ENCODE results near the gene ZNF133.

ZNF133 gene

DNA sequence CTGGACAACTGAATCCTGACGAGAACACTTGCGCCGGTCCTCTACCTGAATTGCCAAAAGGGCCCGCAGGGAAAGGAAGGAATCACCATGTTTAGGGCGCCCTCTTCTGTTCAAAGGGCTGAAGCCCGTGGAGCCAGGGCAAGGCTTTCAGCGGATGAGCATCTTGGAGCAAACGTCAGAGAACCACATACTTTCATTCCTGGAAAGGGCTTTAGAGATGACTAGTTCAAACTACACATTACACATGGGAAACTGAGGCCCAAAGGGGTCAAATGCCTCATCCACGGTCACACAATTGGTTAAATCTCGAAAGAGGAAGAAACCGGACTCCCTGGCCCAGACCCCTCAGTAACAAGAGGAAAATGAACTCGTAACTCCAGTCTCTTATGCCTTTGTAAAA is 11.5 kb upstream of the ZNF133 start:
- in situ Hi-C loops (cut with MboI; ENCODE audit: low pct_unique_long_range_greater_than_20kb, low sequenced_read_pairs) = no loop called here
- DNase-seq = peak; percentile 73

- in situ Hi-C loops (cut with MboI; ENCODE audit: low pct_unique_long_range_greater_than_20kb, low sequenced_read_pairs) = no loop called here
- DNase-seq = no peak
These were observed 9.1 kb upstream of the ZNF133 start for GRCh38 chr20:18279242-18279641.

- DNase-seq = no peak
- in situ Hi-C loops (cut with MboI; ENCODE audit: low pct_unique_long_range_greater_than_20kb, low sequenced_read_pairs) = no loop called here
These were observed 3.4 kb upstream of the ZNF133 start for GRCh38 chr20:18284805-18285533.

DNA sequence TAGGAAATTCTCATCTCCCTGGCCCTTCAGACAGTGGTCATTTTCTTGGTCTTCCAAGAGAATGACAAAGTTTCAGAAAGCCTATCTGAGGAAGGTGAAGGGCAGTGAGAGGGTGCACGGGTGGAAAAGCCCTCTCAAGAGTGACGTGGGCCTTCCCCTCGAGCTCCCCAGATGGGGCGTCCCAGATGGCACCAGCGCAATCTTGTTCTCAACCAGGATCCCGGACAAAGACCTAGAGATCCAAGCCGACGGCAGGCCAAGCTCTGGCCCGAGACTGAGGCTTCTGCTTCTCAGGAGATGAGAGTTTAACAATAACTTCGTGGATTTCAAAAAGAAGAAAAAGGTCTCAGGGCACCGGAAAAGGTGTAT is 797 bp upstream of the ZNF133 start:
- no peak for DNase-seq
- in situ Hi-C loops (cut with MboI; ENCODE audit: low pct_unique_long_range_greater_than_20kb, low sequenced_read_pairs) = no loop called here

GRCh38 chr20:18288749-18289267 is 481 bp downstream of the ZNF133 start:
- DNase-seq = no peak
- in situ Hi-C loops (cut with MboI; ENCODE audit: low pct_unique_long_range_greater_than_20kb, low sequenced_read_pairs) = no loop called here

DNA sequence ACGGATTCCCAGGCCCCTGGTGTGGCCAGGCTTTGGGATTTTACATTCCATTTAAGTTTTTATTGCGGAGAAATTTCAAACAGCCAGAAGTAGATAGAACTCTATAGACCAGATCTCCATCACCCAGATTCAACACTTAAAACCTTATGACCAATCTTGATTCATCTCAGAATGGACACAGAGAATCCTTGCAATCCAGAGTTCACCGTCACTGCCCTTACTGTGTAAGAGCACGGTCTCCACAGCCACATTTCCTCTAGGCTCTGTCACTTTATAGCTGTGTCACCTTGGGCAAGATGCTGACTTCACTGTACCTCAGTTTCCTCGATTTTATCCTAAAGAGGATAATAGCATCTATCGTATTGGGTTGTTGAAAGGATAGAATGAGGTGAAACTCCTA is 979 bp downstream of the ZNF133 start:
- no peak for DNase-seq
- in situ Hi-C loops (cut with MboI; ENCODE audit: low pct_unique_long_range_greater_than_20kb, low sequenced_read_pairs) = no loop called here

DNA sequence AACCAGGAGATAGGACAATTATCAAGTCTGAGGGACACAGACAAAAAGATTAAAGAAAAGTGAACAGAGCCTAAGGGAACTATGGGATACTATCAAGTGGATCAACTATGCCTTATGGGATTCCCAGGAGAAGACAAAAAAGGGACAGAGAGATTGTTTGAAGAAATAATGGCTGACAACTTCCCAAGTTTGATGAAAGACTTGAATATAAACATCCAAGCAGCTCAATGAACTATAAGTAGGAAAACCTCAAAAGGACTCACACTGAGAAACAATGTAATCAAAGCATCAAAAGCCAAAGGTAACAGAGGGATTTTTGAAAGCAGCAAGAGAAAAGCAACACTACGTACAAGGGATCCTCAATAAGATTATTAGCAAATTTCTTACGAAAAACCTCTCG is 11.0 kb downstream of the ZNF133 start:
- no peak for DNase-seq
- in situ Hi-C loops (cut with MboI; ENCODE audit: low pct_unique_long_range_greater_than_20kb, low sequenced_read_pairs) = no loop called here

DNA sequence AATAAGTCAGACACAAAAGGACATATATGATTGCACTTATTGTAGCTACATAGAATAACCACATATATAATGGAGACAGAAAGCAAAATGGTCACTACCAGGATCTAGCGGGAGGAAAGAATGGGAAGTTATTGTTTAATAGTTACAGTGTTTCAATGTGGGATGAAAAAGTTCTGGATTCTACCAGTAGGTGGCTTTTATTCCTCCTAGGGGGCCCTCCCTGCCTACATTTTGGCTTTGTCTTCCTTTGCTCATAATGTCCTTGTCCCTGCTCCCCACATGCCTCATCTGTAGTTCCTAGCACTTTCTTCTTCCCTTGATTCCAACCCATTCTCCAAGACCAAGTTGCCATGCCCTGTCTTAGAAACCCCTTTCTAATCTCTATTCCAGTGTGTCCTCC is 16.3 kb downstream of the ZNF133 start:
- DNase-seq = no peak
- in situ Hi-C loops (cut with MboI; ENCODE audit: low pct_unique_long_range_greater_than_20kb, low sequenced_read_pairs) = no loop called here

GRCh38 chr20:18307301-18307700 is 19.0 kb downstream of the ZNF133 start:
- in situ Hi-C loops (cut with MboI; ENCODE audit: low pct_unique_long_range_greater_than_20kb, low sequenced_read_pairs) = no loop called here

GRCh38 chr20:18310051-18310450 is 21.7 kb downstream of the ZNF133 start:
- in situ Hi-C loops (cut with MboI; ENCODE audit: low pct_unique_long_range_greater_than_20kb, low sequenced_read_pairs) = no loop called here
- no peak for DNase-seq

More at GRCh38 chr20:18307301-18307700, 19.0 kb downstream of the ZNF133 start:
- no peak for DNase-seq

- DNase-seq = no peak
- in situ Hi-C loops (cut with MboI; ENCODE audit: low pct_unique_long_range_greater_than_20kb, low sequenced_read_pairs) = no loop called here
These were observed 22.3 kb downstream of the ZNF133 start for GRCh38 chr20:18310592-18310991.

DNA sequence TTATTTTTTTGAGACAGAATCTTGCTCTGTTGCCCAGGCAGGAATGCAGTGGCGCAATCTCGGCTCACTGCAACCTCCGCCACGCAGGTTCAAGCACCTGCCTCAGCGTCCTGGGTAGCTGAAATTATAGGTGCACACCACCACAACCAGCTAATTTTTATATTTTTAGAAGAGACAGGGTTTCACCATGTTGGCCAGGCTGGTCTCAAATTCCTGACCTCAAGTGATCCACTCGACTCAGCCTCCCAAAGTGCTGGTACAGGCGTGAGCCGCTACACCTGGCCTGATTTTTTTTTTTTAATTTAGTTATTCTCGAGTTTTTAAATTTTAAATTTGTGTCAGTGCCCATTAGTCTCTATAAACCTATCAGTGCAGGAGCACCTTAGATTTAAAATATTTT is 24.4 kb downstream of the ZNF133 start:
- in situ Hi-C loops (cut with MboI; ENCODE audit: low pct_unique_long_range_greater_than_20kb, low sequenced_read_pairs) = no loop called here

GRCh38 chr20:18313411-18313810 is 25.1 kb downstream of the ZNF133 start:
- in situ Hi-C loops (cut with MboI; ENCODE audit: low pct_unique_long_range_greater_than_20kb, low sequenced_read_pairs) = no loop called here
- DNase-seq = no peak

More for the DNA sequence above, 24.4 kb downstream of the ZNF133 start:
- no peak for DNase-seq

DNA sequence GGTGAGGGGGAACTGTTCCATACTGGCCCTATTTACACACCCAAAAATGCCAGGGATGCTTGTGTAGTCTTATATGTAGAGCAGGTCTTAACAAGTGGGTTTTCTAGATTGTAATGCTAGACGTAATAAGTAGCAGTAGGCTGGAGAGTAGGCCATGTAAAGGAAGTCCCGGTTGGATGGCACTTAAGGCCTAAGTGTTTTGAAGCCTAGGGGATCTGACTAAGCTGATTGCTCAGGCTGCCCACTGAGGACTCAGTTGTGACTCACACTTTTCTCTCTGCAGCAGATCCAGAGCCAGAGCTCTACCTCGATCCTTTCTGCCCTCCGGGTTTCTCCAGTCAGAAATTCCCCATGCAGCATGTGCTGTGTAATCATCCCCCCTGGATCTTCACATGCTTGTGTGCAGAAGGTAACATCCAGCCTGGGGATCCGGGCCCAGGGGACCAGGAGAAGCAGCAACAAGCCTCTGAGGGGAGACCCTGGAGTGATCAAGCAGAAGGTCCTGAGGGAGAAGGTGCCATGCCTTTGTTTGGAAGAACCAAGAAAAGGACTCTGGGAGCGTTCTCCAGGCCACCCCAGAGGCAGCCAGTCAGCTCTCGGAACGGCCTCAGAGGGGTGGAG is 26.6 kb downstream of the ZNF133 start:
- DNase-seq = no peak
- in situ Hi-C loops (cut with MboI; ENCODE audit: low pct_unique_long_range_greater_than_20kb, low sequenced_read_pairs) = no loop called here

- DNase-seq = no peak
- in situ Hi-C loops (cut with MboI; ENCODE audit: low pct_unique_long_range_greater_than_20kb, low sequenced_read_pairs) = no loop called here
These were observed 27.8 kb downstream of the ZNF133 start for GRCh38 chr20:18316166-18316565.

DNA sequence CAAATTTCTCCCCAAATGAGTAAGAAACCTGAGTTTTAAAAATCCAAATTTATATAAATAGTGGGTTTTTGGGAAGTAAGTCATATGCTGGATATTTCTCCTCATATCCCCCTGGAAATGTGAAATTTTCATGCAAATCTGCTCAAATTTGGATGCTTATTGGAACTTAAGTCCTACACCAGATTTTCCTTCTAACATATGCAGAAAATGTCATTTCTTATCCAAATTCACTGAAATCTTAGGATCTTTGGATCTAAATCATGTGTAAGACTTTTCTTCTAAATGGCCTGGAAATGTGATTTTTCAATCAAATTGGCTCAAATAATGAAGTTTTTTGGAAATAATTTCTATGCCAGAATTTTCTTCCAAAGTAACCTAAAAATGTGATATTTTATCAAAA is 33.0 kb downstream of the ZNF133 start:
- in situ Hi-C loops (cut with MboI; ENCODE audit: low pct_unique_long_range_greater_than_20kb, low sequenced_read_pairs) = no loop called here
- no peak for DNase-seq

DNA sequence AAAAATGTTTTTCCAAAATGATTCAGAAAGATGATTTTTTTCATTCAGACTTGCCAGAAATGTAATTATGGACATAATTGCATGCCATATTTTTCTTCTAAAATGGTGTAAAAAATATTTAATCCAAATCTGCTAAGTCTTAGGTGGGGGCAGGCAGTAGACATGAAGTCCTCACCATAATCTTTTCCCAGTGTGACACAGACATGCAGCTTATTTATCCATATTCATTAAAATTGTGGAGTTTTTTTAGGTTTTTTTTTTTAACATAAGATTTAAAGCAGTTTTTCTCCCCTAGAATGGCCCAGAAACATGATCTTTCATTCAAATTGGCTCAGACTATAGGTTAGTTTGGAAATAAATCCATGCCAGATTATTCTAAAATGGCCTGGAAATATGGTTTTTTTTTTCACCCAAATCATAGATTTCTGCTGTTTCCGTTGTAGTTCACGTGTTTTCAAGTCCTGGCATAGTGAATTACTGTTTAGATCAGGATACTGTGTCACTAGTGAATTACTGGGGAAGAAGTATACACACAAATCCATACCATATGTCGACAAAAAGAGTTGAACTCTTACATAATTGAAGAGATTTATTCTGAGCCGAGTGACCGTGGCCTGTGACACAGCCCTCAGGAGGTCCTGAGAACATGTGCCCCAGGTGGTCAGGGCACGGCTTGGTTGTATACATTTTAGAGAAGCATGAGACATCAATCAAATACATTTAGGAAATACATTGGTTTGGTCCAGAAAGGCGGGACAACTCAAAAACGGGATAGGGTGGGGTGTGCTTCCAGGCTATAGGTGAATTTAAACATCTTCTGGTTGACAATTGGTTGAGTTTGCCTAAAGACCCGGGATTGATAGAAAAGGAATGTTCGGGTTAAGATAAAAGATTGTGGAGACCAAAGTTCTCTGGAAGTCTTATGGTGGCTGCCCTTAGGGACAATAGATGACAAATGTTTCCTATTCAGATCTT is 33.9 kb downstream of the ZNF133 start:
- no peak for DNase-seq
- in situ Hi-C loops (cut with MboI; ENCODE audit: low pct_unique_long_range_greater_than_20kb, low sequenced_read_pairs) = no loop called here

DNA sequence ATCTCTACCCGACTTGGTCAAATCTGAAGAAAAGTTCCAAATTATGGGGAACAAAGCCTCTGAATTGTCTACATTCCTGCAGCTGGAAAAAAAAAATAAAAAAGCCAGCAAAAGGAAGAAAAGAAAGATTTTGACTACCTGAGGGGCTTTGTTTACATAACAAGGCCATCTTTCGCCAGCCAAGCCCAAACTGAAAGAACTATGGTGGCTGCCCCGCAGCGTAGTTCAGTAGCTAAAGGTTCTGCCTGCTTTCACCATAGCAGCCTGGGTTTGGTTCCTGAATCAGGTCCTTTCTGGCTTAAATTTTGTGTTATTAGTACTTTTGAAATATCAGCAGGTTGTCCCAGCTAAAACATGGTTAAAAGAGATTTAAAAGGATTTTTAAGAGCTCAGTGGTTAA is 35.4 kb downstream of the ZNF133 start:
- in situ Hi-C loops (cut with MboI; ENCODE audit: low pct_unique_long_range_greater_than_20kb, low sequenced_read_pairs) = no loop called here

DNA sequence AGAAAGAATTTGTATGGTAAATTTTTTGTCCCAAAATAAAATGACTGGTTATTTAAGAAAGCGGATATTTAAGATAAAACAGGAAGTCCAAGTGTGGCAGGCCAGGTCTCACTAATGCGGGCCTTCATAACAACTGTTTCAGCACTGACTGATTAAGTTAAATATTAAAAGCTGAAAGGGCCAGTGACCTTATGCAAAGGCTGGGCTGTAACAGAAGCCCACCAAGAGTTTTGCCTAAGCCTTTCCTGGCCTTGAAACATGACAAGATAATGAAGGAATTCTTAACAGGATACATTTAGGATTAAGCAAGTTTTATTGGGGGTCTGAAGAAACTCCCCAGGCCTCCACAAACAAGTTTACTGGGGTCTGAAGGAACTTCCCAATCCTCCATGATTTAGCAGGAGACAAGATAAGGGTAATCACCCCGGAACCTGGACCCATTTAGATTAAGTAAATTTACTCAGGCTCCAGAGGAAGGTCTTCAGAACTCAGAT is 36.3 kb downstream of the ZNF133 start:
- in situ Hi-C loops (cut with MboI; ENCODE audit: low pct_unique_long_range_greater_than_20kb, low sequenced_read_pairs) = no loop called here
- DNase-seq = no peak

More for the DNA sequence above, 35.4 kb downstream of the ZNF133 start:
- DNase-seq = no peak

DNA sequence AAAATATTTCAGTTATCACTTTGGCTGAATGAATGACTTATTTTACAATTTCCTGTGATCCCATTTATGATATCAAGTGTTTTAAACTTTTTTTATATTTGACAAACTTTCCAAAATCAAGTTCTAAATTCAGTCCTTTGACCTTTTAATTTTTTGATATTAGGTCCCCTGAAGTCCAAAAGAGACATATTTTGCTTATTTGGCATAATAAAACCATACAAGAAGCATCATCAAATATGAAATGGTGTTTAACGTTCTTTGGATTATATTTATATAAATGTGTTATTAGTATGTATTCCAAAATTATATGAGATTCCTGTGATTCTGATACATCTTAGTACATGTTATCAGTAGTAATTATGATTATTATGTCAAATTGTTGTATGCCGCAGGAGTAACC is 38.7 kb downstream of the ZNF133 start:
- no peak for DNase-seq
- in situ Hi-C loops (cut with MboI; ENCODE audit: low pct_unique_long_range_greater_than_20kb, low sequenced_read_pairs) = no loop called here

Measured in KBM-7 (cell line).